ENCODE results near the gene TPCN1.

DNA sequence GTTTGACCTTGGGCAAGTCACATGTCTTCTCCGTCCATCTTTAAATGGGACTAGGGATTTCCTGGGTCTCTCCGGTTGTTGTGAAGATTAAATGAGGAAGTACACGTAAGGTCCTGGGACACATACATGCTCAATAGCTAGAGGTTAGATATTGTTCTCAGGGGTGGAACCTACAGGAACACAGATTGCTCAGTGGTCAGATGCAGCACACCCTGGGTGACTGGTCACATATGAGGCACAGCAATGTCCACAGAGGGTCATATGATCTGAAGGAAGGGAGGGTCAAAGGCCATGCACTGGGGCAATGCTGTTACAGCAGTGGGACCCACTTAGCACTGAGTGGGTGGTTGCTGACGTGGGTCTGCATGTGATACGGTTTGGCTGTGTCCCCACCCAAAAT lies 125.1 kb downstream of the TPCN1 start:
- TF ChIP-seq CTCF (IDR thresholded peaks at IDR 0.05; ENCODE audit: insufficient read depth, low read length, poor library complexity, severe bottlenecking) (no peak), EZH2phosphoT487 (conservative IDR thresholded peaks at IDR 0.05; ENCODE audit: low read length) (no peak)
